ENCODE data around the gene PTGER1.

PTGER1 gene

DNA sequence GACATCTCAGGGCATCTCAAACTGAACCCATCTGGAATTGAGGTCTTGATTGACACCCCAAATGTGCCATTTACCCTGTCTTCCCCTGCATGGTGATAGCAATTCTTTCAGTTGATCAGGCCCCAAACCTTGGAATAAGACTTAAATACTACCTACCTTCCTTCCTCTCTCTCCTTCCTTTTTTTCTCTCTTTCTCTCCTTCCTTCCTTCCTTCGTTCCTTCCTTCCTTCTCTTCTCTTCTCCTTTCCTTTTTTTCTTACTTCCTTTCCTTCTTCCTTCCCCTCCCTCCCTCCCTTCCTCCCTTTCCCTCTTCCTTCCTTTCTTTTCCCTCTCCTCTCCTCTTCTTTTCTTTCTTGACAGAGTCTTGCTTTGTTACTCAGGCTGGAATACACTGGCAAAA lies 28.1 kb upstream of the PTGER1 start:
- no peak for DNase-seq (ENCODE audit: low read depth, low spot score)
- peak overlapping the region; percentile 26 for H3K27ac ChIP-seq

DNA sequence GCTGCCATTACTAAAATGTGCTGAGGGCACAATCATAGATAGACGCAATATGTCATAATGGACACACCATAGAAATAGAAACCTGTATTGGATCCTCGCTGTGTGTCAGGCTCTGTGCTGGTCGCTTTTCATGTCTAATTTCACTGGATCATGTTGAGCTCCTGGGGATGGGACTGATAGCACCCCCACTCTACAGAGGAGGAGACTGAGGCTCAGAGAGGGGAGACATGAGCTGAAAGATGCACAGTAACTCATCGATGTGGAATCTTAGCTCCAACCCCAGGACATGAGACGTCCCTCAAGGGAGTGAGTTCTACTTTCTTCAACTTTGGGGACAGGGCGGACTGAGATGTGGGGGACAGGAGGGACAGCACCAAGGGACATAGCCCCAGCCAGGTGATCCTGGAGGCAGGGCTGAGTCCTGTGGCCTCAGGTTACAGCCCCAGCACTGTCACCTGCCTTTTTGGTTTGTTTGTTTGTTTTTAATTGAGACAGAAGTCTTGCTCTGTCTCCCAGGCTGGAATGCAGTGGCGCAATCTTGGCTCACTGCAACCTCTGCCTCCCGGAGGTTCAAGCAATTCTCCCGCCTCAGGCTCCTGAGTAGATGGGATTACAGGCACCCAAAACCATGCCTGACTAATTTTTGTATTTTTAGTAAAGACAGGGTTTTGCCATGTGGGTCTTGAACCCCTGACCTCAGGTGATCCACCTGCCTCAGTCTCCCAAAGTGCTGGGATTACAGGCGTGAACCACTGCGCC lies 27.4 kb upstream of the PTGER1 start:
- no peak for DNase-seq (ENCODE audit: low read depth, low spot score)
- H3K27ac ChIP-seq = peak overlapping the region; percentile 26

DNA sequence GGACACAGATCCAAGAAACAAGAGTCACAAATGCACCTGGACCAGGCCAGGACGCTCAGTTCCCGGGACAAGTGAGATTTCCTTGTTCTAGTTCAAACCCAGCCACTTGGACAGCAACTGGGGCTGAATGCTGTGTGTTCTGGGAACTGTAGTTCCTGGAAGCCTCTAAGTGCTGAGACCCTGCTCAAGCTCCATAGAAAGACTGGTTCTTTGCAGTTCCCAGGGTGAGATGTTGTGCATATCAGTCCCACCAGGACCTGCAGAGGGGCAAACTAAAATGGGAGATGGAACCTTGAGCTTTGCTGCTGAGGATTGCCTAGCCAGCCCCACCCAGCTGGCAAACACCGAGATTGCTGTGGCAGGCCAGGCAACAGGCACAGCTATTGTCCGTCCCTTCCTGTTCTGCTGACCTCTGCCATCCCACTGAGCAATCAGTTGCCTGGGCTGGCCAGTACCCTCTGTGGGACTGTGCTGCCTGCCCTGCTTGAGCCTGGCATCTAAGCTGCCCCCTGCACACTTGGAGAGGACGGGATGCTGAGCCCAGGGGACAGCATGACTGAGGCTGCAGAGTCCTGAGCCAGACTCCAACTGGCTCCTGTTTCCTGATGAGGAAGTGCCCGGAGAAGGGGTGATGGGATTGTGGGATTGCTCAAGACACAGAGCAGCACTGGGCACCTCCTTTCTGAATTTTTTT lies 22.2 kb upstream of the PTGER1 start:
- DNase-seq (ENCODE audit: low read depth, low spot score) = no peak

DNA sequence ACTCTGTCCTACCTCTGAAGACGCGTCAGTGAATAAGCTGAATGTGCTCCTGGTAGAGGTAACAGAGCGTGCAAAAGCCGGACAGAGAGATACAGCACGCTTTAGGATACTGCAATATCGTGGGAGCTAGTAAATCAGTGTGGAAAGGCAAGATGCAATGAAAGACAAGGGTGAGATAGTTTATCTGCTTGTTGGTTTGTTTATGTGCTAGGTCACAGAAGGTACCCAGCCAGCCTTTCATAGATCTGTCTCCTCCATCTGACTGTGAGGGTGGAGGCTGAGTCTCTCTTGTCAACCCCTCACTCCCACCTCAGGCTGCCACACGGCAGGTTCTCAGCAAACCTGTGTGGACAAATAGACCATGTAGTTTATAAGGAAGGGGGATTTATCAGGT lies 21.7 kb upstream of the PTGER1 start:
- peak overlapping the region; percentile 92 for H3K27ac ChIP-seq
- DNase-seq (ENCODE audit: low read depth, low spot score) = no peak

More for the DNA sequence above, 22.2 kb upstream of the PTGER1 start:
- H3K27ac ChIP-seq = peak overlapping the region; percentile 92

DNA sequence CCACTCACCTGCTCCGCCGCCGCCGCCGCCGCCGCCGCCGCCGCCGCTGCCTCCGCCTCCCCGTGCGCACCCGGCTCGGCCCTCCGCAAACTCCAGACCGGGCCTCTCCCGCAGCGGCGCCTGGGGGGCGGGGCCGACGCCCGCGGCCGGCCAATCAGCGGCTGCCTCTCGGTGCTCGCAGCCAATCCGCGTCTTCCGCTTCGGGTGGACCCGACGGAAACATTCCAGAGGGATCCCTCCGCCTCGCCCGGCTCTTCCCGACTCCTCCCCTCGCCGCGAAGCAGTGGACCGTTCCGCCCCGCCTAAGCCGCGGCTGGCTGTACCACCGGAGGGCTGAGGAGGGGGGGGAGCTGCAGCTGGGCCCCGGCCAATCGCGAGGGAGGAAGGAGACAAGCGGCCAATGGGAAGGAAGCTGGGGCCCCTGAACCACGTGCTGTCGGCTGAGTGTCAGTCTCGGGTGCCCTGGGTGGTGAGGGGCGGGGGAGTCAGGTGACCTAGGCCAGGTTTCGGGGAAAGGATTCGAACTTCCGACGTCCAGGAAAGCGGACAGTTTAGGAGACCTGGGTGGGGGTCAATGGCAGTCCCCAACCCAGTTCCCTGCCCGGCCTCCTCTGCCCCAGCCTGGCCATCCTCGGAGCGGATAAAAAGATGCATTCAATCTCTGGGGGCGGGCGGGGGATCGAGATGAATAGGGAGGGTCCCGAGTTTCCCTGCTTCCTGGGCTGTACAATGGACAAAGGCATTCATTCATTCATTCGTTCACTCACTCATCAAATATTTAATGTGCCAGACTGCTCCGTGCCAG lies 21.1 kb upstream of the PTGER1 start, which contains the start of gene GIPC1:
Gene GIPC1 (minus strand): TSS at position 99 of the 805 bp plus-strand sequence. CDS start 13,151 bp downstream, outside the sequence.
- DNase-seq (ENCODE audit: low read depth, low spot score) = peak; percentile 98
- peak within 1 kb of the TSS; percentile 92 for H3K27ac ChIP-seq

DNA sequence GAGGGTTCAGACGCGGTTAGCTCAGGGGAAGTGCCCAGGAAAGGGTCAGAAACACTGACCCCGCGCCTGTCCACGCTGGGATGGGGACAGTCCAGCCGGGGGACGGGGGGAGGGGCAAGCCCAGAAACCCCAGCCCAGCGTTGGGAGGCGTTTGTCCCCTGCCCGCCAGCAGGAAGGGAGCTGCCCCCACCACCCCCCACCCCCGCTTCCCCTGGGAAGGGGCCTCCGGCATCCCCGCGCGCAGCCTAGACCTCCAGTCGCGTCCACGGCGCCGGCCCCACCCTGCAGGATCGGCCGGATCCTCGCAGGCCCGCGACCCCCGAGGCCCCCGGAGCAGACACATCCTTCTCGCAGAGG lies 20.5 kb upstream of the PTGER1 start:
- peak overlapping the region; percentile 92 for H3K27ac ChIP-seq
- no peak for DNase-seq (ENCODE audit: low read depth, low spot score)

DNA sequence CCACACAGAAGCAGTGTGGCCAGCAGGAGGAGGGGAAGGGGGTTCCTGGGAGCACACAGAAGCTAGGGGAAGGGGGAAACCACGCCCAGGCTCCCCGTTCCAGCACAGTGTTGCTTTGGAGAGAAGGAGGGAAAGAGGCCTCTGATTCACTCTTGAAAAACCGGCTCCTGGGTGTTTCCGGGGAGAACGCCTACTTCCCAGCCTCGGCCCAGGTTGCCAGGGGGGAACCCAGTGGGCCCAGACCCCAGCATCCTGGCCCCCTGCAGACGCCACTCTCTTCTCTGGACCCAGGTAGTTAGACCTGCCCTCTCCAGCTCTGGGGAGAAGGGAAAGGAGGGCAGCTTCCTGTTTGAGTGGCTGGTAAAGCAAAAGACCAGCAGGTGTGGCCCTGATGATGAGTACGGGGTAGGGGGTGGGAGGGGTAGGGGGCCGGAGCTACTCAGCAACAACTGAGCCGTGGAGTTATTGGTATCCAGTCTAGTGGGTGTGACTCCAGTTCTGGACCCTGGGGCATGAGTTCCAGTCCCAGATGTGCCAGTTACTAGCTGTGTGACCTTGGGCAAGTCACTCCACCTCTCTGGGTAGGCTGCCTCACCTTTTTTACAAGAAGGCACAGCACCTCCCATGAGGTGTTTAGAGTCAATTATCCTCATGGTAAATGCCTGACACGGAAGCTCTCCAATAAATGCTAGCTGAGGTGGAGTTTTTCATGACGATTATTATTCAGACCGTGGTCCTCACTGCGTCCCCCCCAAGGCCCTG lies 19.9 kb upstream of the PTGER1 start:
- peak overlapping the region; percentile 92 for H3K27ac ChIP-seq
- no peak for DNase-seq (ENCODE audit: low read depth, low spot score)

DNA sequence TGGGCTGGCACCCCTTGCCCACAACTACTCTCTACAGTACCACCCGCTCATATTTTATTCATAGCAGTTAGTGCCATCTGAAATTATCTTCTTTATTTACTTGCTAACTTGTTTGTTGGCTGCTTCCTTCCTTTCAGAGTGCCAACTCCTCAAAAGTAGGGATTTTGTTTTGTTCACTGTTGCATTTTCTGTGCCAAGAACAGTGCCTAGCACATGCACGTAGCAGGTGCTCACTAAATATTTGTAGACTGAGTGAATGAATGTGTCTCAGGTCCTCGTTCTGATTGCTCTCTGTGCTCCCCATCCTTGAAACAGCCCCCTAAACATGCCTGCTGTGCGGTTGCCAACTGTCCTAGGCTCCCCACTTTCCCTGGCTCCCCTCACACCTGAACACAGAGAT lies 19.3 kb upstream of the PTGER1 start:
- DNase-seq (ENCODE audit: low read depth, low spot score) = no peak
- H3K27ac ChIP-seq = peak overlapping the region; percentile 92

DNA sequence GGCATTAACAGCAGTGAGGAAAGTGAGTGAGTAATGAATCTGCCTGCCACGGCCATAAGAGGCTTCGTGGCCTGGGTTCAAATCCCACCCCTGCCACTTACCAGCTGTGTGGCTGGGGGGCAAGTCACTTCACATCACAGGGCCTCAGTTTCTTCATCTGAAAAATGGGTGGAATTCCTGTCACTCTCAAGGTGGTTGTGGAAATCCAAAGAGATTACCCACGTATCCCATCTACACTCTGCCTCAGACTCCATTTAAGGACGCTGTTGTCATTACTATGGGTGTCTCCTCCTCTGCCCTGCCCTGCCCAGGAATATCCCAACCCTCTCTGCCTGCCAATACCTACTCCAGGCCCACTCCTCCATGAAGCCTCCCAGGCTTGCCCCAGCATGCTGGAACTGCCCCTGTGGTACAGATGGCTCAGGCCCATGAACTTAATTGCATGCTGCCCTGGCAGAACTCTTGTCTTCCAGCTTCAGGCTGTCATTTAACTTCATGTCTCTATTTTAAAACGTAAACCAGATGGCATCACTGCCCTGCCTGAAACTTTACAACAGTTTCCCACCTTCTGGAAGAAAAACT lies 17.7 kb upstream of the PTGER1 start:
- H3K27ac ChIP-seq = peak overlapping the region; percentile 92
- DNase-seq (ENCODE audit: low read depth, low spot score) = no peak

DNA sequence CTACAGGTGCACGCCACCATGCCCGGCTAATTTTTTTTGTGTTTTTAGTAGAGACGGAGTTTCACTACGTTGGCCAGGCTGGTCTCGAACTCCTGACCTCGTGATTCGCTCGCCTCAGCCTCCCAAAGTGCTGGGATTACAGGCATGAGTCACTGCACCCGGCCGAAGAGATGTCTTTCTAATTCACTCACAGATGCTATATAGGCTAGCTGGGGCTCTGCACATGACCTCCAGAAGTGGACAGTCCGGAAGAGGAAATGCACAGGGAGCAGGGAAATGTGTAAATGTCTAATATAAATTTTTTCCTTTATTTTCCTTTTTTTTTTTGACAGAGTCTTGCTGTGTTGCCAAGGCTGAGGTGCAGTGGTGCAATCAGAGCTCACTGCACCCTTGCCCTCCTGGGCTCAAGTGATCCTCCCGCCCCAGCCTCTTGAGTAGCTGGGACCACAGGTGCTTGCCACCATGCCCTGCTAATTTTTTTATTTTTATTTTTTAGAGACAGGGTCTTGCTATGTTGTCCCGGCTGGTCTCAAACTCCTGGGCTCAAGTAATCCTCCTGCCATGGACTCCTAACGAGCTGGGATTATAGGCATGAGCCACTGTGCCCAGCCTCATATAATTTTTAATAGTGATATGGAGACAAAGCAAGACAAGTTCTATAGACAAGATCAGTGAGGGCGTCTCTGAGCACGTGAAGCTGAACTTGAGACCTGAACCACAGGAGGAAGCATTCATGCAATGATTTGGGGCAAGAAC lies 12.4 kb upstream of the PTGER1 start:
- DNase-seq (ENCODE audit: low read depth, low spot score) = no peak

DNA sequence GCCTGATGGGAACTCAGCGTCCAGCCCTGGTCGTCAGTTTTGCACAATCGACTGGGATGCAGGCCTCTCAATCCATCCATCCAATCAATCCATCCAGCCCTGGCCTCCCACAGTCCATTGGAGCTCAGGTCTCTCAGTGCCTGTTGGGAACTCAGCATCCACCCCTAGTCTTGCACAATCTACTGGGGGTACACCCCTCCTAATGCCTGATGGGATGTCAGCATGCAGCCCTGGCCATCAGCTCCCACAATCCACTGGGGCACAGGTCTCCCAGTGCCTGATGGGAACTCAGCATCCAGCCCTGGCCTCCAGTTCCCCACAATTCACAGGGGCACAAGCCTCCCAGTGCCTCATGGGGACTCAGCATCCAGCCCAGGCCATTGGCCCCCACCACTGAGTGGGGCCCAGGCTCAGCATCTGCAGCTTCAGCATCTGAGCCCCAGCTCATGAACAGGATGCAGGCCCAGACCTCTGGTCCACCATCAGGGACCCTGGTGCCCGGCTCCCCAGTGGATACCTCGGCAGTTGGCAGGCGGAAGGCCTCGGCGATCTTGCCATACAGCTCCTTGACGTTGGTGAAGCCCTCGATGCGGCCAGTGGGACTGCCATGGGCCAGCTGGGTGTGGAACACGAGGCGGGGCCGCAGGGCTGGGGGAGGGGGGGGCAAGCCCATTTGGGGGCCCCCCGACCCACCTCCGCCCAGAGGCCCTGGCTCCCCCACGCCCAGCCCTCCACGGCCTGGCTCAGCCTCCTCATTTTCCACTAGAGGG lies 7.2 kb upstream of the PTGER1 start:
- no peak overlapping the region for H3K27ac ChIP-seq
- no peak for DNase-seq (ENCODE audit: low read depth, low spot score)

More for the DNA sequence above, 12.4 kb upstream of the PTGER1 start:
- H3K27ac ChIP-seq = no peak overlapping the region

DNA sequence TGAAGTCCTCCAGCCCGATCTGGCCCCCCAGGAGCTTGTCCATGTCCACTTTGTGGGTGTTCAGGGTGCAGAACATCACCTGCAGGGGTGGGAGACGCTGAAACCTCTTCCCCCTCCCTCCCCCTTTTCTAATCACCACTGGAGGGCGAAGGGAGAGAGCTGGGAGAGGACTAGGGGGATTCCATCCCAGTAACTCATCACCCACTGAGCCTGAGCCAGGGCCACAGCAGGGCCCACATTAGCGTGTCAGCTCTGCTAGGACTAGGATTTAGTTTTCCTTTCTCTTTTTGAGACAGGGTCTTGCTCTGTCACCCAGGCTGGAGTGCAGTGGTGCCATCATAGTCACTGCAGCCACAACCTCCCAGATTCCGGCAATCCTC lies 5.5 kb upstream of the PTGER1 start:
- no peak overlapping the region for H3K27ac ChIP-seq
- no peak for DNase-seq (ENCODE audit: low read depth, low spot score)

DNA sequence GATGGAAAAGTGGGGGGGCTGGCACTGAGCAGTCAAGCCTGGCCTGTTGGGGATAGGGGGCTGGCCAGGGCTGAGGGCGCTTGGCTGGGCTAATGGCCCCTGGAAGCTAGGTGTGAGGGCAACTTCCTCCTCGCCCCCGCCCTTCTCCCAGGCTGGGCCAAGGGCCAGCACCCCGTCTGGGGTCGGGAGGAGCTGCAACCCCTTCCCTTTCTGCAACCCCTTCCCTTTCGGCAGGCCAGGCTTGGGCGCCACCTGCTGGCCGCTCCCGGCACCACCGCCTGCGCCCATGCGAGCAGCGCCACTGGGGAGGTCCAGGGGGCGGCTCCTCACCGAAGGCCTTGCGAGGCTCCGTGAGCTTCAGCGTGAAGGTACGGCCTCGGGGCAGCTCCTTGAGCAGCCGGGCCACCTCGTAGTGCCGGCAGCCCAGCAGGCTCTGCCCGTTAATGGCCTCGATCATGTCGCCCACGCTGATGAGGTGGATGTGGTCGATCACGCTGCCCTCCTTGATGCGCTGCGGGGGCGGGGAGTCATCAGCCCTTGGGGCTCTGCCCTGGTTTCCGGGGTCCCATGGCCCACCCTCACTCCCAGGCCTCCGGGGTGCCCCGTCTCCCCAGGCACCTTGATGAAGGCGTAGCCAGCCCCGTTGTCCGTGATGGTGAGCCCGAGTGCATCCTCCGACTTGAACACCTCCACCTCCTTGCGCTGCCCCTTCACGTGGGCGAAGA lies 5.0 kb upstream of the PTGER1 start:
- no peak for DNase-seq (ENCODE audit: low read depth, low spot score)
- no peak overlapping the region for H3K27ac ChIP-seq

DNA sequence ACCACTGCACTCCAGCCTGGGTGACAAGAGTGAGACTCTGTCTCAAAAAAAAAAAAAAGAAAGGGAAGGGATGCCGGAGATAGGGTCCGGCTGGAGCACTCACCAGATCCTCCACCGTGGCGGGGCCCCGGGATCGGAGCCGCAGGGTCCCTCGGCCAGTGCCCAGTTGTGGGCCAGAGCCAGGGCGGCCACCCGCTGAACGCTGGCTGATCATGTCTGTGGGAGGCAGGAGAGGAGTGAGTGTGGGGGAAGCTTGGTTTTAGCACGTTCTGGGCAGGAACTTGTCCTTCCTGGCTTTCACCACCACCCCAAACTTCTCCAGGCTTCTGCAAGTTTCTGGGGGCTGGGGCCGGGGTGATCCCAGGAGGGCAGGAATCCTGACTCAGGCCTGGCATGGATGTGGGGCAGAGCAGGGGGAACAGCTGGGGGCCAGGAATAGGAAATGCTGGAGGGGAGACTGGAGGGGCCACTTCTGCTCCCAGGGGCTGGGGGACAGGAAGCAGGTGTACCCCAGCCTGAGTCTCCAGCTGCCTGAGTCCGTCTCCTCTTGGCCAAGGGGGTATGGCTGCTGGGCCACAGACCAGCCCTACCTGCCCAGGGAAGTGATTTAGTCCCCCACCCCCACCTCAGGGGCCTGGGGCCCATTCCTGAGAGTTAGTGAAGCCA lies 4.3 kb upstream of the PTGER1 start:
- no peak for DNase-seq (ENCODE audit: low read depth, low spot score)
- no peak overlapping the region for H3K27ac ChIP-seq

DNA sequence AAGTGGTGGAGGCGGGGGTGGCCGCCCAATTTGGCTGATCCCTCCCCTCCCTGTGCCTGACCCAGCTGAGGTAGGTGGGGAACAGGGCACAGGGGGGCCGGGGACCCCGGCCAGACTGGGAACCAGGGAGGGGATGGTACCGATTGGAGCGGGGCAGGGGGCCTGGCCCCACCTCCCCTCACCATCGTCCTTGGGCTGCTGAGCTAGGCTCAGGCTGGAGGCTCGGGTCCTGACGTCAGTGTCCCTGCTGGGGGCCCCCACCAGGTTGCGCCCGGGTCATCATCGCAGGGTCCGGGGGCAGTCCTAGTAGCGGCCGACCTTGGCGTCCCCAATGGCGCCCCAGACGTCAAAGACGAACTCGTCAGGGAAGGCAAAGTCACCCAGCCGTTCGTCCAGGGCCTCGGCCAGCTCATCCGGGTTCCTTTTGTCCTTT lies 3.0 kb upstream of the PTGER1 start:
- no peak overlapping the region for H3K27ac ChIP-seq
- DNase-seq (ENCODE audit: low read depth, low spot score) = no peak

DNA sequence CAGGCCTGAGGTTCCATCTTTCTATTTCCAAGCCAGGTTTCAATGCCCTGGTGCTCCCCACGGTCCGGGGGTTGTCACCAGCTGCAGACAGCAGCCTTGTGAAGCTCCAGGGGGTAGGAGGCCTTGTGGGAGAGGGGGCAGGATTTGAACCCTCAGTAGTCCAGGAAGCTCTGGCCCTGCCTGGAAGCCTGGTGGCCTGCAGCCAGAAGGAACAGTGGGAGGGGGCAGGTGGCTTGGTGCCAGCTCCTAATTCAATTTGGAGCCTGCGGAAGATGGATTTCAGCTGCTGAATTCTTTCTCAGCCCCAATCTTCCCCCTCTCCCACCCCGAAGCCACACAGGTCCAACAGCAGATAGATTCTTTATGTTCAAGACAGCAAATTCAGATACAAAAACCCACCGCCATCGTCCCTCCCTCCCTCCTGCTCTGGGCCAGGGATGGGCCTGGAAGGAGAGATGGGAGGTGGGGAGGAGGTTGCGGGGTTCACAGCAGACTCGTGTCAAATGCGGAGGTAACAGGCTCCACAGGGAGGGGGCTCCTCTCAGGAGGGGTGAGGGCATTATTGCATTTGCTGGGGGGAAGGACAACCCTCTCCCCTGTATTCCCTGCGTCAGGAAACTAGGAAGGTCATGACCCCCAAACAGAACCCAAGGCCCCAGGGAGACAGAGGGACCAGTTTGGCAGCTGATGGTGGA lies 2.4 kb upstream of the PTGER1 start:
- peak overlapping the region; percentile 78 for H3K27ac ChIP-seq
- no peak for DNase-seq (ENCODE audit: low read depth, low spot score)

Measured in epithelial cell of prostate (primary cell).